Stomach (tissue), 4 donors: ENCODE measurements around the gene PRKN.

Experiments used
- CTCF ChIP-seq, 7 experiments: fragments of 450-650 bp in 4 of 7; fragments of 200-600 bp in 3 of 7; sonication (generic) in 3 of 7; IDR thresholded peaks; one replicate each; pipeline ENCODE4 v1.5.1; 2016 to 2019; ENCODE audit warnings: antibody characterized with exemption in 7 of 7, control low read depth in 2 of 7, mild to moderate bottlenecking in 1 of 7
- EP300 ChIP-seq: sonication (generic); formaldehyde crosslinking; IDR thresholded peaks from one replicate; pipeline ENCODE4 v1.6.1; 2017; ENCODE audit warnings: antibody characterized with exemption
- POLR2A ChIP-seq, 4 donors: fragments of 450-650 bp; IDR thresholded peaks; one replicate each; pipeline ENCODE4 v1.6.1; 2016; ENCODE audit warnings: antibody characterized with exemption in 4 of 4, control low read depth in 2 of 4, mild to moderate bottlenecking in 1 of 4, moderate library complexity in 1 of 4
- POLR2AphosphoS5 ChIP-seq, 3 donors: sonication (generic); formaldehyde crosslinking; IDR thresholded peaks; one replicate each; pipeline ENCODE4 v1.6.1; 2016; ENCODE audit warnings: antibody characterized with exemption in 3 of 3

- TF ChIP-seq POLR2A (IDR thresholded peaks at IDR 0.05) (no peak), CTCF (IDR thresholded peaks at IDR 0.05) (no peak), EP300 (no peak), POLR2AphosphoS5 (IDR thresholded peaks at IDR 0.05) (no peak)
Observed at GRCh38 chr6:162395181-162395580, 332.4 kb downstream of the PRKN start.
